RWPE2 (cell line): ENCODE data around the gene DLG1.
"Not testable (repeated sequence)": the region's sequence is repeated elsewhere in the genome, so short reads cannot be mapped to it uniquely, and the experiment has no call there.

Experiments used
- ATAC-seq: fragments of 200-7000 bp; cut with Tn5 transposase; 3 replicates; pipeline ENCODE4 v1.9.1; 2021; ENCODE audit warnings: low read depth
- DNase-seq: peaks from one replicate; pipeline ENCODE4 v3.0.0-alpha.2; 2020; ENCODE audit warnings: low spot score
- H3K27ac ChIP-seq: fragments of 450-650 bp; 2 replicates; pipeline ENCODE4 v1.5.1; 2017; ENCODE audit warnings: mild to moderate bottlenecking; ENCODE audit not compliant: poor library complexity, severe bottlenecking
- H3K27me3 ChIP-seq: fragments of 250-450 bp; sonication (Bioruptor Pico); 2 replicates; pipeline ENCODE4 v1.5.1; 2021; ENCODE audit warnings: mild to moderate bottlenecking, moderate library complexity; ENCODE audit not compliant: insufficient read depth, poor library complexity, severe bottlenecking
- H3K36me3 ChIP-seq: fragments of 250-450 bp; sonication (Bioruptor Pico); 2 replicates; pipeline ENCODE4 v1.5.1; 2020; ENCODE audit warnings: low read depth, mild to moderate bottlenecking, moderate library complexity
- H3K4me1 ChIP-seq: fragments of 250-450 bp; sonication (Bioruptor Pico); 2 replicates; pipeline ENCODE4 v1.5.1; 2021; ENCODE audit warnings: mild to moderate bottlenecking, moderate library complexity; ENCODE audit not compliant: insufficient read depth, poor library complexity, severe bottlenecking
- H3K4me3 ChIP-seq: fragments of 250-450 bp; sonication (Bioruptor Pico); 2 replicates; pipeline ENCODE4 v1.5.1; 2021; ENCODE audit warnings: mild to moderate bottlenecking, moderate library complexity; ENCODE audit not compliant: severe bottlenecking
- H3K9me3 ChIP-seq: fragments of 250-450 bp; sonication (Bioruptor Pico); 2 replicates; pipeline ENCODE4 v1.5.1; 2021; ENCODE audit warnings: mild to moderate bottlenecking, moderate library complexity; ENCODE audit not compliant: severe bottlenecking
- CTCF ChIP-seq: fragments of 450-650 bp; IDR thresholded peaks from one replicate; pipeline ENCODE4 v1.5.1; 2017; ENCODE audit warnings: mild to moderate bottlenecking, moderate library complexity; ENCODE audit not compliant: poor library complexity, severe bottlenecking

The DLG1 gene

DNA sequence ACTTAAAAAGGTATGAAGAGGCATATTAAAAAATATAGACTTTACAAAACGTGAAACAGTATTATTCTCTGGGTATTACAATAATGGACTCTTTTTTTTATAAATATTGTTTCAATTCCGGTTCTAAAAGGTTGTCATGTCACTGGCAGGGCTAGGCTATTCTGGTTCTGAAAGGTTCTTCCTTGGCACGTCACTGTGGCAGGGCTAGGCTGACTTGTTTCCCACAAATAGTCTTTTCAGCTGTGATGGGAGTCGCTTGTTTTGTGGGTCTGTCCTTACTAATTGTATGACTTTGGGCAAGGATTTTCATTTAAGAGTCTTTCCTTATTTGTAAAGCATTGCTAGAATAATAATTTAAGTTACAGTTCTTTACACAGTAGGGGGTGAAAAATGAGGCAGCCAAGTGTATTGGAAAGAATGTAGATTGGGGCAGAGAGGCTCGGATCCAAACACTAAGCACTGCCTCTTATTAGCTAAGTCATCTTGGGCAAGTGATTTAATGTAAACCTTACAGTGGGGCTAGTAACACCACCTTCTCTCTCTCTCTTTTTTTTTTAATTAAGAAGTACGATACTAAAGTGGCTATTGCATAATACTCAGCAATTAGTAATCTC, 256.4 kb downstream of the DLG1 start:
- no peak for DNase-seq
- H3K4me1 ChIP-seq: peaks cover 13% of the 10 kb centered on the region
- no peaks in the 10 kb centered on the region for H3K27me3 ChIP-seq
- peaks cover 48% of the 10 kb centered on the region for H3K36me3 ChIP-seq
- no peak for ATAC-seq
- H3K4me3 ChIP-seq: no peak overlapping the region
- no peak overlapping the region for H3K27ac ChIP-seq
- H3K9me3 ChIP-seq: no peaks in the 10 kb centered on the region
- TF ChIP-seq CTCF: no peak

DNA sequence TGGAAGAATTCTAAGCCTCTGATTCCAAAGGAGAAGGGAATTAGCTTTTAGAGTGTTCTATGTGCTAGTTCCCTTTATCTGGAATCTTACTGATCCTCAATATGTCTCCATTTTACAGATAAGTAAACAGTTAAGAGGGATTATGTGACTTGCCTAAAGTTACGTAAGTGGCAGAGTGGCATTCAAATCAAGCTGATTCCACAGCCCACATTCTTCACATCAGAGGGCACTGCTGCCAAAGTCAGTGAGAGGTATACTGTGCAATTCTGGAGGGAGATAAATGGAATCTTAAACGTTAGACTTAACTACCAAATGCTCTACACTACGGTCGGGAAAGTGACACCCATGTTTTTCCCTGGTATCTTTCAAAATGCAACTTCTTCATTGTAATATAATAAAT, 257.8 kb downstream of the DLG1 start:
- DNase-seq (no peak), ATAC-seq (no peak)
- Histone ChIP-seq H3K4me3 (no peak overlapping the region), H3K4me1 (peaks cover 13% of the 10 kb centered on the region), H3K27ac (no peak overlapping the region), H3K36me3 (peaks cover 35% of the 10 kb centered on the region), H3K9me3 (no peaks in the 10 kb centered on the region), H3K27me3 (peaks cover 8% of the 10 kb centered on the region)
- TF ChIP-seq CTCF: no peak

GRCh38 chr3:197038679-197039462, 259.5 kb downstream of the DLG1 start:
- Histone ChIP-seq H3K27ac (peak overlapping the region; percentile 23), H3K36me3 (peaks cover 17% of the 10 kb centered on the region), H3K4me1 (peaks cover 13% of the 10 kb centered on the region), H3K4me3 (no peak overlapping the region), H3K9me3 (no peaks in the 10 kb centered on the region), H3K27me3 (peaks cover 13% of the 10 kb centered on the region)
- DNase-seq: no peak
- no peak for TF ChIP-seq CTCF
- peak; percentile 95 for ATAC-seq

GRCh38 chr3:197035577-197035976, 262.8 kb downstream of the DLG1 start:
- TF ChIP-seq CTCF: no peak
- peaks cover 24% of the 10 kb centered on the region for H3K4me1 ChIP-seq
- H3K4me3 ChIP-seq: no peak overlapping the region
- H3K27ac ChIP-seq: no peak overlapping the region
- H3K36me3 ChIP-seq: 0 out of 2 replicates have a peak, but pooled peaks cover 2% of the 10 kb centered on the region
- H3K9me3 ChIP-seq: no peaks in the 10 kb centered on the region
- DNase-seq (no peak), ATAC-seq (no peak)
- peaks cover 13% of the 10 kb centered on the region for H3K27me3 ChIP-seq

DNA sequence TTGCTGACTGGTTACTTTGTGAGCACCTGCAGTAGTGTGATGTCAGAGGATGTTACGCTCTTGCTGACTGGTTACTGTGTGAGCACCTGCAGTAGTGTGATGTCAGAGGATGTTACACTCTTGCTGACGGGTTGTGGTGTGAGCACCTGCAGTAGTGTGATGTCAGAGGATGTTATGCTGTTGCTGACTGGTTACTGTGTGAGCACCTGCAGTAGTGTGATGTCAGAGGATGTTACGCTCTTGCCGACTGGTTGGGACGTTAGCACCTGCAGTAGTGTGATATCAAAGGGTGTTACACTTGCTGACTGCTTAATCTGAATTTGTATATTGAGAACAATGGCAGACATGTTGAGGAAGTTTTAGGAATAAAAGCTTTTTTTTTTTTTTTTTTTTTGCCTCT, 263.6 kb downstream of the DLG1 start:
- H3K36me3 ChIP-seq, H3K9me3 ChIP-seq, H3K4me3 ChIP-seq, ATAC-seq, H3K27ac ChIP-seq, DNase-seq: not testable (repeated sequence)
- H3K4me1 ChIP-seq: peaks cover 24% of the 10 kb centered on the region
- peaks cover 13% of the 10 kb centered on the region for H3K27me3 ChIP-seq

GRCh38 chr3:197033764-197034163, 264.6 kb downstream of the DLG1 start:
- not testable (repeated sequence) for H3K9me3 ChIP-seq, DNase-seq, ATAC-seq, H3K36me3 ChIP-seq, H3K27ac ChIP-seq, H3K4me3 ChIP-seq
- Histone ChIP-seq H3K4me1 (peaks cover 15% of the 10 kb centered on the region), H3K27me3 (peaks cover 13% of the 10 kb centered on the region)
